HG02870 (cell line): ENCODE measurements around the gene ADGRD2.

ENCODE experiments used
- ATAC-seq: cut with Tn5 transposase; IDR thresholded peaks from one replicate; pipeline ENCODE4 v1.9.1; 2021; ENCODE audit warnings: mild to moderate bottlenecking, moderate library complexity; ENCODE audit not compliant: unreplicated experiment

The ADGRD2 gene

GRCh38 chr9:124506931-124507879, 57.0 kb downstream of the ADGRD2 start, which contains the start of gene NR5A1:
Gene NR5A1 (minus strand): TSS chr9:124507399. CDS start chr9:124503395, 4,004 bp downstream.
- no peak for ATAC-seq

- ATAC-seq = no peak
Observed at GRCh38 chr9:124507880-124508423, 57.7 kb downstream of the ADGRD2 start.

DNA sequence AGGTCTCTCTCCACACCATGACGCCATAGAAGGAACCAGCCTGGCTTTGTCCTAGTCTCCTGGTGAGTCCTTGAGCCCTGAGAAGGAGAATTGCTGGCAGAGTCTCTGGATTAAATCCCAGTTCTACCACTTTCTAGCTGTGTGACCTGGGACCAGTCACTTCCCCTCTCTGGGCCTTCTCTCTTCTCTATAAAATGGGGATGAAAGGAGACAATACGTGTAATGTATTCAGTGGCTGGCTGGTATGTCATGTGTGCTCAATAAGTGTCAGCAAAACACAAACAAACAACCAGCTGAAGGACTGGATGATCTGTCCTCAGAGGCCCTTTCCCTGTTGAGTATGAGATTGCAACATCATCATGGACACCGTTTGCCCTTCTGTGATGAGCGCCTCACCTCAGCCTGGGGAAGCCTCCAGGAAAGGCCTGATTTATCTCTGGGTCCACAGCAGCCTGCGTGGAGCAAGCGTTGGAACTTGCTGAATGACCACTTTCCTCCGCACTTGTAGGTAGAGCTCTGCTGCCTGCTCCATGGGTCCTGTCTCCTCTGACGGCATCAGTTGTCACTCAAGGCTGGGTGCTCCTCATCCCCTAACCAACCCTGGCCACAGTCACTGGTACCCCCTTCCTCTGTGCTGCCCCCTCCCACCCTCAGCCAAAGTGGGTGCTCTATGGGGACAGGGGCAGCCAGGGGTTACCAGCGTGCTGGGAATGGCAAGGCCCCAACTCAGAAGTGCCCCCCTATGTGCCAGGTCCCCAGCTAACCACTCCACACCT, 60.6 kb downstream of the ADGRD2 start:
- no peak for ATAC-seq

- no peak for ATAC-seq
Observed at GRCh38 chr9:124511426-124511840, 61.2 kb downstream of the ADGRD2 start.

DNA sequence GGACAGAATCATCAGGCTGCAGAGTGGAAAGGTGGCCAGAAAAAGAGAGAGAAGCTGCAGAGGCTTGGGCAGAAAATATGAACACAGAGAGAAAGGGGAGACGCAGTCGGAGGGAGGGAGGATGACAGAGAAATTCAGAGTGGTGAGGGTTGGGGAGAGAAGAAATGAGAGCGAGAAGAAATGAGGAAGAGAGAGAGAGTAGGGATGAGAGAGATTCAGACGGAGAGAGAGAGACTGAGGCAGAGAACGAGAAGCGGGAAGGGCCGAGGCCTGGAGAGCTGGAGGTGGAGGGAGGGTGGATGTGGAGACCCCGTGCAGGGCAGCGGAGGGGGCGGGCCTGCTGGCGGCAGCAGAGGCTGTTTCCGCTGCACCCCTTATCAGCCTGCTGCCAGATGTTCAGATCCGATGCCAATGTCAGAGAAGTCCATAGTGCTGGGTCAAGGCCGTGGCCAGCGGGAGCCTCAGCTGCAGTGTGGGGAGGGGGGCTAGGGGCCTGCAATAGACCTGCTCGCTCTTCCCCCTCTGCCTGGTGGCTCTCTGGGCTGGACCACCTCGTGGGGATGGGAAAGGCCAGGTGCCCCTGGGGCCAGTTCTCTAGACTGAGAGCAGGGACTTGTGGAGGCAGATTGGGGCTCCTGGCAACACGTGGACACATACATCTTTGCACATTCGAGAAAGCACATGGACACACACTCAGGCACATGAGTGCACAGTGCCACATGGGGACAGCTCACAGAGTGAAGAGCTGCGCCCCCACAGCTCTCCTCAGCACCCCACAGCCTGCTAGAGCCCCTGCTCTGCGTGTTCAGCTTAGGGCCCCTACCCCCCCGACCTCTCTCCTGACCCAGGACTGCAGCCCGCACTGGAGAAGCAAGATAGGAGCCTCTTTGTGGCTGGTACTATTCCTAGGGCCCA, 61.9 kb downstream of the ADGRD2 start:
- ATAC-seq = no peak

GRCh38 chr9:124512806-124513204, 62.6 kb downstream of the ADGRD2 start:
- ATAC-seq = no peak

GRCh38 chr9:124513376-124513994, 63.2 kb downstream of the ADGRD2 start:
- no peak for ATAC-seq

DNA sequence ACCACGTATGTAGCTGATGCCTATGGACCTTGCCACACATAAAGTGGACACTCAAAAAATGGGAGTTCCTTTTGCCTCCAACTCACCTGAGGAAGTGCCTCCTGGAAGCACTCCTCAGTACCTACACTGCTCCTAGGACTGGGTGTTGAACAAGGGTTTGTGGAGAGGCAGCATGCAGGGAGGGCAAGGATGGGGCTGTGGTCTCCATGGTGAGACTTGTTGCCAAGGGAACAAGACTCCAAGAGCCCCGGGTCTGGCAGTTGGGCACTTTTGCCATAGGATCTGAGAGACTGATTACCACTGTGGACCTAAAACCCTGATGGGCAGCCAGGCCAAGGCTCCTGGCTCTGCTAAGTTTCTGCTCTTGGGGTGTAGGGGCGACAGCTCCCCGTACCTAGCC, 63.9 kb downstream of the ADGRD2 start:
- no peak for ATAC-seq

DNA sequence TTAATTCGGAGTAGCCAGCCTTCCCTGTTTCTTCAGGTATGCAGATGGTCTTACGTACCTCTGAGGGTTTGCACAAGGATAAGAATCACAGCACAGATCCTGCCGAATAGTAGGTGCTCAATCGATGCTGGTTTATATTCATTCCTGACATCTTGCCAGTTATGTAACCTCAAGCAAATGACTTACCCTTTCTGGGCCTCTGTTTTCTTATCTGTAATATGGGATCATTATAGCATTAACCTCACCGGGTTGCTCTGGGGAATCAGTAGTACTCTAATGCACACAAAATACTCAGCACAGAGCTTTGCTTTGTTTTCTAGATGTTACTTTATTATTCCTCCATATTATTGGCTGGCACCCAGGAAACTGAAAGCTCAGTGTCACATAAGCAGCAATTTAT, 64.6 kb downstream of the ADGRD2 start:
- ATAC-seq = no peak

GRCh38 chr9:124517600-124517999, 67.3 kb downstream of the ADGRD2 start:
- no peak for ATAC-seq

GRCh38 chr9:124518116-124518515, 67.9 kb downstream of the ADGRD2 start:
- ATAC-seq = no peak

GRCh38 chr9:124520206-124520596, 70.0 kb downstream of the ADGRD2 start:
- no peak for ATAC-seq

DNA sequence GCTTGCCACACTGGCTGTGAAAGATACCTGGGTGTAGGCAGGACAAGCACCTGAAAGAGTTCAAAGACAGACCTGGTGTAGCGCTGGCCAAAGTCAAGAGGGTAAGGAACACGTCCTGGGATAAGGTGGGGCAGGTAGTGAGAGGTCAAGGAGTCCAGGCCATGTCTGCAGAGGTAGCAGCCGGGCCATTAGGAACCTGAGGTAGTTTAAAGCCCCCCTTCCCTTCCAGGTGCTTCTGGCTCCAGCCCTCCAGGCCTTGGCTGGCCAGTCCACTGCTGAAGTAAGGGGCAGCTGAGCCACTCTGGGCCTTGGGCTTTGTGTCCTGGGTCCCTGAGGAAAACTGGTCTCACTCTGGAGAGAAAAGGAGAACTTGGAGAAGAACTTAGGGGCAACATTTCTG, 70.9 kb downstream of the ADGRD2 start:
- no peak for ATAC-seq

DNA sequence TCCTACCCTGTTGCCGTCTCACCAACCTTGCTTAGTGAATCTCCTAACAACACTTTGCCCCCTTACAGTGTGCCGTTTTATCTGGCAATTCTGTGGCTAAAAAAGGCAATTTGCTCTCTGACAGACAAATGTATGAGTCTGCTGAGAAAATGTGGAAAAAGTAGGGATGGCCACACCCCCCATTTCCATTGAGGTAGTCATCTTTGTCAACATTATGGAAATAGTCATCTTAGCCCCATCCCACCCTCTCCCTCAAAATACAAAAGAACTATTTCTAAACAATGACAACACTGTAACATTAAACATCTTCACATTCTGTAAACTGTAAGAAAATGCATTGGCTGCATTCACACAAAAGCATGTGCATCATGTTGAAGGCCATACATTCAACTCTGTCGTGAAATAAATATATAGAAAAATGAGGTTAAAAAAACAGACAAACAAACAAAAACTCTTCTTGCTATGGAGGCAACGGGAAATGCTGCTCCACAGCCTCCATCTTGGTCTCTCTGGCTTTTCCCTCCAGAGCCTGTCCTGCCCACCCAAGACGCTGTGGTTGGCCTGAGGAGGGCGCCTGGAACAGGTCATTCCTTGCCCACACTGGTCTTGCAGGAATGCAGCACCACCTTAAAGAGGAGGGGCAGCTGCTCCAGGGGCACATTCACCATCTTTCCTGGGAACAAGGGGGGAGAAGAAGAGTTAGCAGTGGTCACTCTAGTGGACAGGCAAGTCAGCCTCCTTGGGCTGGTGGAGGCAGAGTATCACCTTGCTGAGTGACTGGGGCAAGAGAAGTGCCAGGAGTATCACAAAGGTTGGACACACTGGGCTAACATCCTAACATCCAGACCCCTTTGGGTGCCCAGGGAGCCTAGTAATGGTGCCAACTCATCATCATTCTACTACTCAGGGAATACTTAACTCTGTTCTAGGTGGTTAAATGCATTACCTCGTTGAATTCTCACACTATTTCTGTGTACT, 72.2 kb downstream of the ADGRD2 start:
- no peak for ATAC-seq

GRCh38 chr9:124526174-124526573, 75.9 kb downstream of the ADGRD2 start:
- no peak for ATAC-seq

DNA sequence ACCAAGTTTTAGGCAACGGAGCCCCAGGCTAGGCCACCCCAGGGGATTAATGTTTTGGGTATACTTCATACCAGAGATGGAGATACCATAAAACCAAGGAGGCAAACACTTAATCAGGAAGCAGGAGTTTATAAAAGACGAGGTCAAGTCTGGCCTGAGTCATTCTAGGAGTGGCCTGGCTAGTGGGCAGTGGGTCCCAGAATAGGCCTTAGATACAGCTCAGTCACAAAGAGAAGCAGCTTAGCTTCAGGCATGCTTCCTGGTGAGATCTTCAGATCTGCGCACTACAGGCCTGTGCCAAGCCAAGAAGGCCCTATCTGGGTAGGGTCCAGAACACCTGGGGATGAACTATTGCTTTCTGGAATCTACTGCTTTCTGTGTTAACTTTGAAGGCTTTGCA, 77.5 kb downstream of the ADGRD2 start:
- no peak for ATAC-seq
